ENCODE results near the gene MRNIP.
"Not testable (repeated sequence)": the region's sequence is repeated elsewhere in the genome, so short reads cannot be mapped to it uniquely, and the experiment has no call there.

Gene MRNIP

DNA sequence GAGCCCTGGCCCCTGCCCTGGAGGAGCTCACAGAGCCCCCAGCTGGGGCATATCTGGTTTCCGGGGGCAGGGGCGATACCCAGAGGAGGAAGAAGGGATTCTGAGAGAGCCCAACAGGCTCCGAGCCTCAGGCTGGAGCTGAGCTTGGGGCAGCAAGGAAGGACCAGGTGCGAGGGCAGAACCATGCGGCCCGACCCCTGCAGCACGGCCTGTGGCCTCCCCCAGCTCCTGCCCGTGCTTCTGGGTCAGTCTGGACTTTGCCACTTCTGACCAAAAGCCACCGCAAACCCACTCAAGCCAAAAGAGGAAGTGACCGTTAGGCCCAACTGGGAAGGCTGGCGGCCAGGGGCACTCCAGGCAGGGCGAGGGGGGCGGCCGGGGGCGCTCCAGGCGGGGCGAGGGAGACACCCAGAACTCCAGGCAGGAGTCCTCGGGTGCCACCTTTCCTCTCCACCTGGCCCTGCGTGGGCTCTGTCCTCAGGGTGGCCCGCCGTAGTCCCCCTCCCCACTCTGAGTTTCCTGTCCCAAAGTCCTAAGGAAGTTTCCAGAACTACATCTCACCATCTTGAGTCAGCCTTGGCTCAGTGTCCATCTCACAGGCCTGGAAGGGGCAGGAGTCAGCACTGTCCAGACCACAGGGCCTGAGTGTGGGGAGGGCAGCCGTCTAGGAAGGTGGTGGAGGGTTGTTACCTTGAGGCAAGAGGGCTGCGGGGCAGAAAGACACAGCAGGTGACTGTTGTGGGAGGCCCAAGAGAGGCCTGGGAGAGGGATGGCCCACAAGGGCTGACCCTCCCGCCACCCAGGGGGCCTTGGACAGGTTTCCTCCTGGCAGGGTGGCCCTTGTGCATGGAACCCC, 65.8 kb downstream of the MRNIP start:
- no peak for DNase-seq (ENCODE audit: low spot score)

DNA sequence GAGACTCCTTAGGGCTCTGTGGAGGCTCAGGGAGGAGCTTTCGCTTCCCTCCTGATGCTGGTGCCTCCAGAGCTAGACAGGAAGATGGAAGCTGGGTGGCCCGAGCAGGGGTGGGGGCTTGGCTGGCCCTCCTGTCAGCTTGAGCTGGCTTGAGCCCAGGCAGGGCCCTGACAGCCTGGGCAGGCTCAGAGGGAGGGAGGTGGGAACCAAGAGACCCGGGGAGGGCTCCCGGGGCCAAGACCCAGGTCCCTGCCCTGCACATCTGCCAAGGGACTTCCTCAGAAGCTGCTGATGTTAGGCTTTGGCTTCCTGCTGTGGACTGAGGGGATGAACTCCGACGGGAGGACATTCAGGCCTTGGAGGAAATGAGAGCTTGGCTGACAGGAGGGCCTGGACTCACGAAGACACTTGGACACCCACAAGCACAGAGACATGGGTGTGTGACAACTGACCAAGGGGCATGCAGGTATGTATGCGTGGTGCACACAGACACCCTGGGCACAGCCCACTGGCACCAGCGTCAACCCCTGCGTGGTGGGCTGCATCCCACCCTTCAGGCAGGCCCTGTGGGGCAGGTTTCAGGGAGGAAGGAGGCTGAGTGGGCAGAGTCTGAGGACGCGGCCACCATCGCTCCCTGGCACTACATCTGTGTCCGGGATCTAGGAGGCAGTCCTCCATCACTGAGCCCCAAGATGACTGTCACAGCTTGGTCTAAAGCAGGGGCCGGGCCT, 66.6 kb downstream of the MRNIP start:
- DNase-seq (ENCODE audit: low spot score) = no peak

DNA sequence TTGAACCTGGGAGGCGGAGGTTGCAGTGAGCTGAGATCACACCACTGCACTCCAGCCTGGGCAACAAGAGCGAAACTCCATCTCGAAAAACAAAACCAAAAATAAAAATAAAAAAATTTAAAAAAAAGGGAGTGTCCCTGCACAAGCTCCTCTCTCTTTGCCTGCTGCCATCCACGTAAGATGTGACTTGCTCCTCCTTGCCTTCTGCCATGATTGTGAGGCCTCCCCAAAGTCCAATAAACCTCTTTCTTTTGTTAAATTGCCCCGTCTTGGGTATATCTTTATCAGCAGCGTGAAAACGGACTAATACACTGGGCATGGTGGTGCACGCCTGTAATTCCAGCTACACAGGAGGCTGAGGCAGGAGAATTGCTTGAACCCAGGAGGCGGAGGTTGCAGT, 69.3 kb downstream of the MRNIP start:
- DNase-seq (ENCODE audit: low spot score) = not testable (repeated sequence)

DNA sequence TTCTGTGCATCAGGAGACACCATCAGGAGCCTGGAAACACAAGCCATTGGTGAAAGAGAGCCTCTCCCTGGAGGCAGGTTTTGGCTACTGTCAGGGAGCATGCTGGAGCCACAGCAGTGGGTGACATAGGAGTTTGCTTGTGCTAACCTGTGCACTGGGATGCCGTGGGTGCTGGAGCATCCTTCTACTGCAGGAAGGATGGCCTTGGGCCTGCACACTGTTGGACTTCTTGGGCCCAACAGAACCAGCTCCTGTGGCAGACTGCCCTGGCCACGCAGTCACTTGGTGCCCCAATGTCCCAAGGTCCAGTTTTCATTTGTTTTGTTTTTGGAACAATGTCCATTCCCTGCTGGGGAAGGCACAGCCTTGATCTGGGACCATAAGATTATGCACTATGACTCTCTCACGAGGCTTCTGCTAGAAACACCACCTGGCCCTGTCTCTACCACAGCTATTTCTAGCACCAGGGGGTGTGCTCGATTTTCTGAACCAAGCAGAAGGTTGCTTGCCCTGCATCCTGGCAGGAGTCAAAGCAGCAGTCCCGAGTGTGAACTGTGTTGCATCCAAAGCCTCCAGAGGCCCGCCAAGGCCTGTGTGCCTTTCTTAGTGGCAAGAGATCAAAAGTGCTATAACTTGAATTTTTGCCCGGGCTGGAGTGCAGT, 70.3 kb downstream of the MRNIP start:
- no peak for DNase-seq (ENCODE audit: low spot score)

Data from kidney tubule cell (primary cell).